Gastrocnemius medialis (tissue), 4 donors: ENCODE data around the gene PRSS57. TPM values are rescaled to one million over a fixed set of nuclear protein-coding genes. Genes with fewer than 3 reads are reported as not detected.

ENCODE experiments used
- ATAC-seq, 2 donors: fragments of 150-250 bp; one replicate each; pipeline ENCODE4 v1.9.1; 2016
- DNase-seq, 2 donors: peaks; one replicate each; pipeline ENCODE4 v3.0.0-alpha.2; 2019
- H3K27ac ChIP-seq, 4 donors: fragments of 200-600 bp; sonication (generic); 1 replicate in 1 of 4; 2 replicates in 3 of 4; pipeline ENCODE4 v1.5.1; 2016 to 2018; ENCODE audit warnings: mild to moderate bottlenecking in 2 of 4, moderate library complexity in 1 of 4
- H3K27me3 ChIP-seq, 3 donors: fragments of 200-600 bp; sonication (generic) in 2 of 3; 1 replicate in 1 of 3; 2 replicates in 2 of 3; pipeline versions ENCODE4 v1.5.1 to v1.6.0; 2016 to 2019; ENCODE audit warnings: mild to moderate bottlenecking in 1 of 3, moderate library complexity in 1 of 3
- H3K36me3 ChIP-seq, 2 donors: fragments of 200-600 bp; sonication (generic) in 1 of 2; one replicate each; pipeline ENCODE4 v1.5.1; 2017 to 2018
- H3K4me1 ChIP-seq, 2 donors: fragments of 200-600 bp; sonication (generic) in 1 of 2; one replicate each; pipeline ENCODE4 v1.5.1; 2016 to 2017; ENCODE audit warnings: mild to moderate bottlenecking in 2 of 2
- H3K4me3 ChIP-seq, 4 donors: fragments of 200-600 bp; sonication (generic) in 3 of 4; 1 replicate in 1 of 4; 2 replicates in 3 of 4; pipeline ENCODE4 v1.5.1; 2016 to 2019; ENCODE audit warnings: mild to moderate bottlenecking in 2 of 4
- H3K9me3 ChIP-seq, 3 donors: fragments of 200-600 bp; sonication (generic) in 2 of 3; 1 replicate in 1 of 3; 2 replicates in 2 of 3; pipeline ENCODE4 v1.5.1; 2016 to 2019
- CTCF ChIP-seq, 5 experiments: fragments of 450-650 bp in 3 of 5; fragments of 200-600 bp in 2 of 5; sonication (generic) in 2 of 5; IDR thresholded peaks in 4 of 5; conservative IDR thresholded peaks in 1 of 5; 1 replicate in 4 of 5; 2 replicates in 1 of 5; pipeline ENCODE4 v1.5.1; 2016 to 2019; ENCODE audit warnings: antibody characterized with exemption in 5 of 5, mild to moderate bottlenecking in 3 of 5, moderate library complexity in 3 of 5
- POLR2A ChIP-seq, 2 donors: fragments of 450-650 bp; IDR thresholded peaks; one replicate each; pipeline ENCODE4 v1.6.1; 2017; ENCODE audit warnings: antibody characterized with exemption in 2 of 2, mild to moderate bottlenecking in 2 of 2, moderate library complexity in 2 of 2
- in situ Hi-C, 4 donors: fragments of 200-750 bp; cut with MboI; loops; one replicate each; pipeline versions ENCODE4 v1.15.0 to v1.8.0; 2017; ENCODE audit warnings: low sequenced_read_pairs in 4 of 4
- intact Hi-C: fragments of 100-400 bp; cut with DNase I; formaldehyde crosslinking; loops from one replicate; pipeline ENCODE4 v1.15.1; 2023; ENCODE audit warnings: low total_unique reads
- total RNA-seq, 4 donors: library from RNA; depleted of rRNA; stranded (reverse); fragments of >200 nt; gene quantifications; one replicate each; pipeline versions ENCODE4 v1.1.0 to v1.2.3, GENCODE V29; 2016

PRSS57 gene
- total RNA-seq, 4 donors from 2014 or later = not detected

DNA sequence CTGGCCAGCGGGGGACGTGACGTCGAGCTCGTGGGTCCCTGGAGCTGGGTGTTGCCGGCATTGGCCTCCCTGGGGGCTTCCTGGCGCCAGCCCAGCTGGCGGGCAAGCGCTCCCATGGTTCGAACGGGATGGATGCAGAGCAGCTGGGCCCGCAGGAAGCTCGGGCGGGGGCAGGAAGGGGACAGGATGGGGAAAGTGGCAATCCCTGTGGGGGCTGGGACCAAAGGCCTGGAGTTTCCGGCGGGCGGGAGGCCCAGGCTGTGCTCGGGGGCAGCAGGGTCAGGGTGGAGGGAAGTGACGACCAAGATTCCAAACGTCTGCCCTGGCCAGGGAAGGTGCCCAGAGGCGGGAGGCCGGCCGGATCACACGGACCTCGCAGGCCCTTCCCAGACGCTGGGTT is 32.8 kb upstream of the PRSS57 start:
- DNase-seq (peak; percentile 12 to 58), ATAC-seq (peak; percentile 75 to 79)
- peak overlapping the region; percentile 74 to 81 (median 81) for H3K27ac ChIP-seq
- H3K4me3 ChIP-seq = no peak overlapping the region
- TF ChIP-seq CTCF (IDR thresholded peaks at IDR 0.05 in 4 of 5, conservative IDR thresholded peaks at IDR 0.05 in 1 of 5) (no peak), POLR2A (IDR thresholded peaks at IDR 0.05) (peak in 1 of 2 donors; percentile 12)
- H3K27me3 ChIP-seq = no peaks in the 10 kb centered on the region
- no peaks in the 10 kb centered on the region for H3K9me3 ChIP-seq
- H3K4me1 ChIP-seq = no peaks in the 10 kb centered on the region
- in situ Hi-C loops (no loop called here), intact Hi-C loops (no loop called here)
- no peaks in the 10 kb centered on the region for H3K36me3 ChIP-seq

GRCh38 chr19:726993-727956 is 32.0 kb upstream of the PRSS57 start:
- Histone ChIP-seq H3K27me3 (no peaks in the 10 kb centered on the region), H3K9me3 (no peaks in the 10 kb centered on the region), H3K4me1 (no peaks in the 10 kb centered on the region), H3K27ac (peak overlapping the region; percentile 74 to 81 (median 81)), H3K4me3 (no peak overlapping the region), H3K36me3 (no peaks in the 10 kb centered on the region)
- no peak for TF ChIP-seq POLR2A (IDR thresholded peaks at IDR 0.05)
- no peak for TF ChIP-seq CTCF (IDR thresholded peaks at IDR 0.05 in 4 of 5, conservative IDR thresholded peaks at IDR 0.05 in 1 of 5)
- peak; percentile 5 to 19 for ATAC-seq
- in situ Hi-C loops (no loop called here), intact Hi-C loops (no loop called here)
- DNase-seq = no peak

DNA sequence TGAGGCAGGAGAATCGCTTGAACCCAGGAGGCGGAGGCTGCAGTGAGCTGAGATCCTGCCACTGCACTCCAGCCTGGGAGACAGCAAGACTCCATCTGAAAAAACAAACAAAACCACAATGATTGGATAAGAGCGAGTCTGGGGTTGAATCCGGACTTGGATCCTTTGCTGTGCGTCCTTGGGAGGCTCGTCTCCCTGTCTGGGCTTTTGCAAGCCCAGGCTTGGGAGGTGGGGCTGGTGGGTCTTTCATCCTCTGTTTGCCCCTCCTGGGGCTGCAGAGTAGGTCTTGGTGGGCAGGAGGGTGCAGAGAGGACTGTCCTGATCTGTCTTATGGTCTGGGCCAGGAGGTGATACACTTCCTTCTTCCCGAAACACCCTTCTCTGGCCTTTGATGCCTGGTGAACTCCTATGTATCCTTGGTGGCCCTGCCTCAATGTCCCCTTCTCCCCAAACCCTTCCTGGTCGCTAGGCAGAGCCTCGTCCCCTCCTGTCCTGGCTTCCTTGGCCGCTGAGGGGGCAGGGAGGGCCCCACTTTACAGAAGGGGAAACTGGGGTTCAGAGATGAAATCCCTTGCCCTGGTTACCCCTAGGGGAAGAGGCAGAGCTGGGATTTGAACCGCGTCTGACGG is 30.3 kb upstream of the PRSS57 start:
- Histone ChIP-seq H3K36me3 (no peaks in the 10 kb centered on the region), H3K4me3 (no peak overlapping the region), H3K27ac (peak overlapping the region in 2 of 4 donors; percentile 3 to 81), H3K9me3 (no peaks in the 10 kb centered on the region), H3K4me1 (no peaks in the 10 kb centered on the region), H3K27me3 (peaks cover 0 to 5% (median 0%) of the 10 kb centered on the region in 3 donors)
- no peak for TF ChIP-seq POLR2A (IDR thresholded peaks at IDR 0.05)
- TF ChIP-seq CTCF (IDR thresholded peaks at IDR 0.05 in 4 of 5, conservative IDR thresholded peaks at IDR 0.05 in 1 of 5) = no peak
- DNase-seq = no peak
- ATAC-seq = no peak
- in situ Hi-C loops (no loop called here), intact Hi-C loops (no loop called here)

DNA sequence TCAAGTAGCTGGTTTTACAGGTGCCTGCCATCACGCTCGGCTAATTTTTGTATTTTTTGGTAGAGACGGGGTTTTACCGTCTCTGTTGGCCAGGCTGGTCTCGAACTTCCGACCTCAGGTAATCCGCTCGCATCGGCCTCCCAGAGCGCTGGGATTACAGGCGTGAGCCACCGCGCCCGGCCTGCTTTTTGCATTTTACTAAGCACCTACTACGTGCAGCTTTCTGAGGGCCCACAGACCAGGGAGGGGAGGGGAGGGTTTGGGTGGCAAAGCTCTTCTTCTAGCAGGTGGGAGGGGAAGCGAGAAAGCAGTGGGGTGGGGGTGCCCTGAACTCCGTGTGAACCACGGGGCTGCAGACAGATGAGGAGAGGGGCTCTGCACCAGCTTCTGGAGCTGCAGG is 28.5 kb upstream of the PRSS57 start:
- H3K4me1 ChIP-seq = no peaks in the 10 kb centered on the region
- in situ Hi-C loops = no loop called here
- H3K4me3 ChIP-seq = no peak overlapping the region
- ATAC-seq (no peak), DNase-seq (no peak)
- H3K27me3 ChIP-seq = peaks cover 3 to 15% (median 10%) of the 10 kb centered on the region in 3 donors
- no peaks in the 10 kb centered on the region for H3K36me3 ChIP-seq
- intact Hi-C loops = no loop called here
- TF ChIP-seq CTCF (IDR thresholded peaks at IDR 0.05 in 4 of 5, conservative IDR thresholded peaks at IDR 0.05 in 1 of 5) (no peak), POLR2A (IDR thresholded peaks at IDR 0.05) (no peak)
- H3K9me3 ChIP-seq = no peaks in the 10 kb centered on the region
- H3K27ac ChIP-seq = peak overlapping the region in 1 of 4 donors; percentile 58
